Calu3 (cell line): ENCODE measurements around the gene ARRDC3. TPM values are rescaled to one million over a fixed set of nuclear protein-coding genes. Genes with fewer than 3 reads are reported as not detected.
"Not testable (repeated sequence)": the region's sequence is repeated elsewhere in the genome, so short reads cannot be mapped to it uniquely, and the experiment has no call there.

Experiments used
- BruUV-seq: library from RNA; stranded (reverse); fragments of 400-500 nt; replicated peaks from 2 replicates; lab custom pipeline; 2021; lab: Mats Ljungman, UMichigan
- CTCF ChIA-PET: fragments of 300-600 bp; sonication (Branson Sonifier 250); formaldehyde crosslinking; loops from one replicate; lab custom pipeline; 2022; ENCODE audit warnings: antibody characterized with exemption; lab: Charles Lee
- DNase-seq: peaks from one replicate; pipeline ENCODE4 v3.0.0; 2022
- H3K27ac Mint-ChIP-seq: one replicate; pipeline ENCODE4 v1.8.0; 2022; ENCODE audit warnings: mixed read lengths; ENCODE audit not compliant: unreplicated experiment
- H3K27me3 Mint-ChIP-seq: one replicate; pipeline ENCODE4 v1.8.0; 2022; ENCODE audit warnings: mixed read lengths; ENCODE audit not compliant: unreplicated experiment
- H3K36me3 Mint-ChIP-seq: one replicate; pipeline ENCODE4 v1.8.0; 2022; ENCODE audit warnings: mild to moderate bottlenecking, moderate library complexity, mixed read lengths; ENCODE audit not compliant: insufficient read depth, unreplicated experiment
- H3K4me1 Mint-ChIP-seq: one replicate; pipeline ENCODE4 v1.8.0; 2022; ENCODE audit warnings: mild to moderate bottlenecking, low read depth, mixed read lengths; ENCODE audit not compliant: unreplicated experiment
- H3K4me3 Mint-ChIP-seq: one replicate; pipeline ENCODE4 v1.8.0; 2022; ENCODE audit warnings: mild to moderate bottlenecking, low read depth, moderate library complexity, mixed read lengths; ENCODE audit not compliant: unreplicated experiment
- H3K9me3 Mint-ChIP-seq: one replicate; pipeline ENCODE4 v1.8.0; 2022; ENCODE audit warnings: low read depth, mixed read lengths; ENCODE audit not compliant: unreplicated experiment
- CTCF ChIP-seq: fragments of 200-600 bp; IDR thresholded peaks from one replicate; pipeline ENCODE4 v1.8.0; 2022; ENCODE audit warnings: antibody characterized with exemption; ENCODE audit not compliant: unreplicated experiment
- intact Hi-C: fragments of 100-400 bp; cut with micrococcal nuclease; formaldehyde crosslinking; loops from one replicate; pipeline ENCODE4 v1.10.0; 2022; ENCODE audit not compliant: unreplicated experiment
- total RNA-seq: library from RNA; stranded (reverse); gene quantifications from 2 replicates; pipeline ENCODE4 v1.2.3, GENCODE V29; 2022

Gene ARRDC3
- total RNA-seq, 1 experiment from 2014 or later, result 32.9 TPM

- CTCF ChIA-PET, result interaction anchor here (0.7 kb wide), 2 partner anchors 20 to 90 kb away, joined by 3 read pairs; no protein-coding TSS in a partner anchor
- no peaks in the 10 kb centered on the region for H3K9me3 Mint-ChIP-seq
- DNase-seq, result no peak
- peak overlapping the region; percentile 63 for H3K27ac Mint-ChIP-seq
- no TSS peak for BruUV-seq
- intact Hi-C loops, result no loop called here
- TF ChIP-seq CTCF, result no peak
- H3K4me3 Mint-ChIP-seq, result peak overlapping the region; percentile 4
- H3K4me1 Mint-ChIP-seq, result peaks cover 18% of the 10 kb centered on the region
- H3K27me3 Mint-ChIP-seq, result no peaks in the 10 kb centered on the region
- no peaks in the 10 kb centered on the region for H3K36me3 Mint-ChIP-seq
These were observed 51.4 kb downstream of the ARRDC3 start for GRCh38 chr5:91331705-91332104.

- Mint-ChIP-seq H3K9me3 (no peaks in the 10 kb centered on the region), H3K4me3 (no peak overlapping the region), H3K27ac (no peak overlapping the region), H3K4me1 (peaks cover 18% of the 10 kb centered on the region), H3K27me3 (no peaks in the 10 kb centered on the region), H3K36me3 (no peaks in the 10 kb centered on the region)
- no TSS peak for BruUV-seq
- no peak for TF ChIP-seq CTCF
- CTCF ChIA-PET, result interaction anchor here (0.6 kb wide), 1 partner anchor 626 kb away, joined by 4 read pairs; no protein-coding TSS in a partner anchor
- intact Hi-C loops, result no loop called here
- no peak for DNase-seq
These were observed 53.8 kb downstream of the ARRDC3 start for GRCh38 chr5:91329283-91329682.

GRCh38 chr5:91328743-91329142 lies 54.4 kb downstream of the ARRDC3 start:
- intact Hi-C loops, result no loop called here
- H3K9me3 Mint-ChIP-seq, result no peaks in the 10 kb centered on the region
- no peaks in the 10 kb centered on the region for H3K27me3 Mint-ChIP-seq
- TF ChIP-seq CTCF, result no peak
- no peak overlapping the region for H3K4me3 Mint-ChIP-seq
- BruUV-seq, result no TSS peak
- CTCF ChIA-PET, result no interaction called here
- H3K36me3 Mint-ChIP-seq, result no peaks in the 10 kb centered on the region
- no peak for DNase-seq
- H3K4me1 Mint-ChIP-seq, result peaks cover 18% of the 10 kb centered on the region
- no peak overlapping the region for H3K27ac Mint-ChIP-seq

- H3K4me1 Mint-ChIP-seq, CTCF ChIA-PET, H3K27me3 Mint-ChIP-seq, H3K27ac Mint-ChIP-seq, H3K4me3 Mint-ChIP-seq, DNase-seq, H3K36me3 Mint-ChIP-seq, intact Hi-C loops, H3K9me3 Mint-ChIP-seq, BruUV-seq: not testable (repeated sequence)
These were observed 60.1 kb downstream of the ARRDC3 start for GRCh38 chr5:91322981-91323380.

- no peak for DNase-seq
- H3K4me1 Mint-ChIP-seq, result peaks cover under 1% of the 10 kb centered on the region
- H3K36me3 Mint-ChIP-seq, result no peaks in the 10 kb centered on the region
- intact Hi-C loops, result no loop called here
- H3K27me3 Mint-ChIP-seq, result no peaks in the 10 kb centered on the region
- H3K27ac Mint-ChIP-seq, result no peak overlapping the region
- H3K4me3 Mint-ChIP-seq, result no peak overlapping the region
- CTCF ChIA-PET, result interaction anchor here (0.5 kb wide), 1 partner anchor 37 kb away, joined by 3 read pairs; no protein-coding TSS in a partner anchor
- BruUV-seq, result no TSS peak
- H3K9me3 Mint-ChIP-seq, result no peaks in the 10 kb centered on the region
- no peak for TF ChIP-seq CTCF
These were observed 63.5 kb downstream of the ARRDC3 start for GRCh38 chr5:91319667-91320066.
